GM21390 (cell line): ENCODE data around the gene GNG11.
A peak's percentile ranks its signal among the peaks of the same experiment; 100 is the strongest.
"Not testable (repeated sequence)": the region's sequence is repeated elsewhere in the genome, so short reads cannot be mapped to it uniquely, and the experiment has no call there.

Experiments
- ATAC-seq: cut with Tn5 transposase; IDR thresholded peaks from one replicate; pipeline ENCODE4 v1.9.1; 2021; ENCODE audit not compliant: unreplicated experiment

Gene GNG11

GRCh38 chr7:93911242-93911641, 10.3 kb upstream of the GNG11 start:
- not testable (repeated sequence) for ATAC-seq

GRCh38 chr7:93911661-93912060, 9.9 kb upstream of the GNG11 start:
- ATAC-seq, result peak; percentile 75

GRCh38 chr7:93913197-93913596, 8.3 kb upstream of the GNG11 start:
- no peak for ATAC-seq

- ATAC-seq, result no peak
These were observed 6.9 kb upstream of the GNG11 start for GRCh38 chr7:93914581-93915066.

- not testable (repeated sequence) for ATAC-seq
These were observed 6.2 kb upstream of the GNG11 start for GRCh38 chr7:93915206-93915842.

- ATAC-seq, result peak; percentile 54
These were observed 5.6 kb upstream of the GNG11 start for GRCh38 chr7:93915888-93916287.

GRCh38 chr7:93916315-93916714, 5.2 kb upstream of the GNG11 start:
- not testable (repeated sequence) for ATAC-seq

GRCh38 chr7:93920496-93921182, 896 bp upstream of the GNG11 start:
- no peak for ATAC-seq

- no peak for ATAC-seq
These were observed 349 bp upstream of the GNG11 start for GRCh38 chr7:93921186-93921585.

GRCh38 chr7:93923296-93923695, 1.8 kb downstream of the GNG11 start:
- no peak for ATAC-seq

- no peak for ATAC-seq
These were observed 2.4 kb downstream of the GNG11 start for GRCh38 chr7:93923942-93924341.

- no peak for ATAC-seq
These were observed 5.3 kb downstream of the GNG11 start for GRCh38 chr7:93926800-93927199.

- no peak for ATAC-seq
These were observed 6.0 kb downstream of the GNG11 start for GRCh38 chr7:93927585-93927984.

- no peak for ATAC-seq
These were observed 10.1 kb downstream of the GNG11 start for GRCh38 chr7:93931655-93932054.

GRCh38 chr7:93933156-93933555, 11.6 kb downstream of the GNG11 start:
- no peak for ATAC-seq

- no peak for ATAC-seq
These were observed 13.6 kb downstream of the GNG11 start for GRCh38 chr7:93935102-93935501.

- ATAC-seq, result no peak
These were observed 16.3 kb downstream of the GNG11 start for GRCh38 chr7:93937818-93938217.

GRCh38 chr7:93938293-93938692, 16.8 kb downstream of the GNG11 start:
- ATAC-seq, result no peak

GRCh38 chr7:93941945-93942344, 20.4 kb downstream of the GNG11 start:
- no peak for ATAC-seq

GRCh38 chr7:93943816-93944540, 22.4 kb downstream of the GNG11 start:
- no peak for ATAC-seq

GRCh38 chr7:93944673-93945072, 23.1 kb downstream of the GNG11 start:
- no peak for ATAC-seq

GRCh38 chr7:93945083-93945482, 23.5 kb downstream of the GNG11 start:
- ATAC-seq, result no peak
